ENCODE data around the gene IKZF1. TPM values are rescaled to one million over a fixed set of nuclear protein-coding genes. Genes with fewer than 3 reads are reported as not detected.

The IKZF1 gene
- total RNA-seq, 2 donors from 2014 or later = 24.4 to 57.8 TPM

GRCh38 chr7:50321487-50322067, 17.1 kb downstream of the IKZF1 start:
- no peak for ATAC-seq (ENCODE audit: insufficient number of reproducible peaks, low FRiP score, low read depth)
- DNase-seq (ENCODE audit: low spot score) = no peak
- H3K27me3 ChIP-seq (replicated peaks; ENCODE audit: insufficient read depth) = no peaks in the 10 kb centered on the region
- no peaks in the 10 kb centered on the region for H3K4me1 ChIP-seq (ENCODE audit: control insufficient read depth in 1 of 2, low read depth in 2 of 2)
- H3K36me3 ChIP-seq = no peaks in the 10 kb centered on the region
- TF ChIP-seq CTCF (IDR thresholded peaks at IDR 0.05) = no peak
- no peaks in the 10 kb centered on the region for H3K9me3 ChIP-seq
- no peak overlapping the region for H3K4me3 ChIP-seq
- no peak overlapping the region for H3K27ac ChIP-seq

GRCh38 chr7:50324113-50324512, 19.6 kb downstream of the IKZF1 start:
- H3K4me3 ChIP-seq = no peak overlapping the region
- H3K27ac ChIP-seq = no peak overlapping the region
- DNase-seq (ENCODE audit: low spot score) (no peak), ATAC-seq (ENCODE audit: insufficient number of reproducible peaks, low FRiP score, low read depth) (no peak)
- H3K36me3 ChIP-seq = no peaks in the 10 kb centered on the region
- H3K27me3 ChIP-seq (replicated peaks; ENCODE audit: insufficient read depth) = no peaks in the 10 kb centered on the region
- H3K4me1 ChIP-seq (ENCODE audit: control insufficient read depth in 1 of 2, low read depth in 2 of 2) = no peaks in the 10 kb centered on the region
- no peaks in the 10 kb centered on the region for H3K9me3 ChIP-seq
- no peak for TF ChIP-seq CTCF (IDR thresholded peaks at IDR 0.05)

GRCh38 chr7:50327443-50327842, 22.9 kb downstream of the IKZF1 start:
- no peak overlapping the region for H3K4me3 ChIP-seq
- ATAC-seq (ENCODE audit: insufficient number of reproducible peaks, low FRiP score, low read depth) = no peak
- no peak for TF ChIP-seq CTCF (IDR thresholded peaks at IDR 0.05)
- no peak for DNase-seq (ENCODE audit: low spot score)
- H3K4me1 ChIP-seq (ENCODE audit: control insufficient read depth in 1 of 2, low read depth in 2 of 2) = no peaks in the 10 kb centered on the region
- no peaks in the 10 kb centered on the region for H3K27me3 ChIP-seq (replicated peaks; ENCODE audit: insufficient read depth)
- no peak overlapping the region for H3K27ac ChIP-seq
- no peaks in the 10 kb centered on the region for H3K9me3 ChIP-seq
- no peaks in the 10 kb centered on the region for H3K36me3 ChIP-seq

GRCh38 chr7:50329775-50330174, 25.3 kb downstream of the IKZF1 start:
- DNase-seq (ENCODE audit: low spot score) = no peak
- no peaks in the 10 kb centered on the region for H3K4me1 ChIP-seq (ENCODE audit: control insufficient read depth in 1 of 2, low read depth in 2 of 2)
- TF ChIP-seq CTCF (IDR thresholded peaks at IDR 0.05) = no peak
- no peaks in the 10 kb centered on the region for H3K9me3 ChIP-seq
- no peaks in the 10 kb centered on the region for H3K36me3 ChIP-seq
- no peak for ATAC-seq (ENCODE audit: insufficient number of reproducible peaks, low FRiP score, low read depth)
- H3K4me3 ChIP-seq = no peak overlapping the region
- no peak overlapping the region for H3K27ac ChIP-seq
- no peaks in the 10 kb centered on the region for H3K27me3 ChIP-seq (replicated peaks; ENCODE audit: insufficient read depth)

- Histone ChIP-seq H3K4me3 (no peak overlapping the region), H3K9me3 (no peaks in the 10 kb centered on the region), H3K36me3 (no peaks in the 10 kb centered on the region), H3K4me1 (ENCODE audit: control insufficient read depth in 1 of 2, low read depth in 2 of 2) (no peaks in the 10 kb centered on the region), H3K27me3 (replicated peaks; ENCODE audit: insufficient read depth) (no peaks in the 10 kb centered on the region), H3K27ac (no peak overlapping the region)
- no peak for TF ChIP-seq CTCF (IDR thresholded peaks at IDR 0.05)
- DNase-seq (ENCODE audit: low spot score) (no peak), ATAC-seq (ENCODE audit: insufficient number of reproducible peaks, low FRiP score, low read depth) (no peak)
These were observed 25.7 kb downstream of the IKZF1 start for GRCh38 chr7:50330254-50330653.
